Measurements from ENCODE around the gene PNPLA6.

- no peak for TF ChIP-seq SMC3 (IDR thresholded peaks at IDR 0.05; ENCODE audit: low read depth, low read length)
- TF ChIP-seq NFIC (IDR thresholded peaks at IDR 0.05; ENCODE audit: borderline replicate concordance), result no peak
- TF ChIP-seq JUND (IDR thresholded peaks at IDR 0.05), result no peak
These were observed 60.9 kb downstream of the PNPLA6 start for GRCh38 chr19:7596211-7596937.
